Activated CD4-positive, alpha-beta T cell treated with anti-CD3 and anti-CD28 coated beads for 36 hours (primary cell): ENCODE measurements around the gene TCF4. TPM values are rescaled to one million over a fixed set of nuclear protein-coding genes. Genes with fewer than 3 reads are reported as not detected.

Experiments used
- ATAC-seq: fragments of 200-7000 bp; cut with Tn5 transposase; one replicate; pipeline ENCODE4 v1.10.0; 2021; ENCODE audit warnings: mild to moderate bottlenecking, moderate library complexity
- CTCF ChIA-PET: fragments of 350-600 bp; sonication (Branson Sonifier 250); formaldehyde crosslinking; loops from one replicate; lab custom pipeline; 2021; ENCODE audit warnings: antibody characterized with exemption; lab: Charles Lee
- POLR2A ChIA-PET: fragments of 350-600 bp; sonication (Branson Sonifier 250); formaldehyde crosslinking; loops from one replicate; lab custom pipeline; 2021; ENCODE audit warnings: antibody characterized with exemption, inconsistent platforms; lab: Charles Lee
- DNase-seq: peaks from one replicate; pipeline ENCODE4 v3.0.0-alpha.2; 2020
- H3K27ac Mint-ChIP-seq: one replicate; pipeline ENCODE4 v1.8.0; 2021; ENCODE audit warnings: mixed read lengths
- H3K27me3 Mint-ChIP-seq: one replicate; pipeline ENCODE4 v1.8.0; 2021; ENCODE audit warnings: mixed read lengths
- H3K36me3 Mint-ChIP-seq: one replicate; pipeline ENCODE4 v1.8.0; 2021; ENCODE audit warnings: low read depth, mixed read lengths
- H3K4me1 Mint-ChIP-seq: one replicate; pipeline ENCODE4 v1.8.0; 2021; ENCODE audit warnings: mixed read lengths
- H3K4me3 Mint-ChIP-seq: one replicate; pipeline ENCODE4 v1.8.0; 2021; ENCODE audit warnings: mild to moderate bottlenecking, moderate library complexity, mixed read lengths
- H3K9me3 Mint-ChIP-seq: one replicate; pipeline ENCODE4 v1.8.0; 2021; ENCODE audit warnings: low read depth, mixed read lengths
- intact Hi-C, 2 experiments: fragments of 100-400 bp; cut with DNase I in 1 of 2; cut with micrococcal nuclease in 1 of 2; formaldehyde crosslinking; loops; one replicate each; pipeline versions ENCODE4 v1.14.2 to v1.15.1; 2022 to 2024; cut with DNase I, micrococcal nuclease
- total RNA-seq, 2 experiments: library from RNA; stranded (reverse); gene quantifications; one replicate each; pipeline ENCODE4 v1.2.3, GENCODE V29; 2021

TCF4 gene
- total RNA-seq, 2 experiments from 2014 or later, result 0.69 to 1.9 TPM

GRCh38 chr18:55323051-55323994 is 264.7 kb downstream of the TCF4 start:
- no peak overlapping the region for H3K4me3 Mint-ChIP-seq
- ATAC-seq (no peak), DNase-seq (no peak)
- no peak overlapping the region for H3K27ac Mint-ChIP-seq
- peaks cover 6% of the 10 kb centered on the region for H3K4me1 Mint-ChIP-seq
- ChIA-PET CTCF (interaction anchor here (0.6 to 1.0 kb wide), 2 partner anchors 8 to 1237 kb away, joined by 3 to 4 read pairs; no protein-coding TSS in a partner anchor), POLR2A (no interaction called here)
- peaks cover 30% of the 10 kb centered on the region for H3K27me3 Mint-ChIP-seq
- intact Hi-C loops, result no loop called here
- peaks cover 3% of the 10 kb centered on the region for H3K36me3 Mint-ChIP-seq
- H3K9me3 Mint-ChIP-seq, result no peaks in the 10 kb centered on the region

DNA sequence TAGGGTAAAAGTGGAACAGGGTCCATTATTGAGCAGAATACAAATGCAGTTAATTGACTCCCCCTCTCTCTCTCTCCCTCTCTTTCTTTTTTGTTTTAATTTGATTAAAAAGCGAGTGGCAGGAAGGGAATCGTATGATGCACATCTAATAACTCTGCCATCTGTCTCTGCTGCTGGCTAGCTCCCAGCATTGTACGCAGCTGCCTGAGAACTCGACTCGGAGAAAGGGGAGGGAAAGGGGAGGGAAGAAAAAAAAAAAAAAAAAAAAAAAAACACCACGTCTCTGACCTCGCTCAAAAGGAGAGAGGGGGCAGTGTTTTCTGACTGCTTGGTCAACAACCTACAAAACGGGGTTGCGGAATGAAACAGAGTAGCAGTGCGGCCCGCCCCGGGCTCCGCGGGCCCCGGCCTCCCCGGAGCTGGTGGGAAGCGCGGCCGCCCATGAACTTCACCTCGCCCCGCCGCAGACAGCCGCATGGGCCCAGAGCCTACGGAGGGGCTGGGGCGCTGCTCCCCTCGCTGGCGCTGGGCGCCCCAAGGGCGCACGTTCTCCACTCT is 265.7 kb downstream of the TCF4 start:
- peak; percentile 24 for DNase-seq
- CTCF ChIA-PET, result interaction anchor here (0.6 to 1.0 kb wide), 2 partner anchors 9 to 1238 kb away, joined by 3 to 4 read pairs; no protein-coding TSS in a partner anchor
- Mint-ChIP-seq H3K4me1 (peaks cover 6% of the 10 kb centered on the region), H3K27ac (no peak overlapping the region), H3K4me3 (peak overlapping the region; percentile 71), H3K36me3 (peaks cover 3% of the 10 kb centered on the region), H3K9me3 (no peaks in the 10 kb centered on the region), H3K27me3 (peaks cover 30% of the 10 kb centered on the region)
- intact Hi-C loops, result no loop called here
- ATAC-seq, result peak; percentile 55
- POLR2A ChIA-PET, result interaction anchor here (0.6 to 0.7 kb wide), 3 partner anchors 443 to 807 kb away, joined by 3 to 6 read pairs (median 4); no protein-coding TSS in a partner anchor

- ChIA-PET POLR2A (interaction anchor here (0.7 kb wide), 3 partner anchors 533 to 1241 kb away, joined by 3 to 7 read pairs (median 6); no protein-coding TSS in a partner anchor), CTCF (interaction anchor here (0.6 to 1.0 kb wide), 2 partner anchors 10 to 46 kb away, joined by 3 read pairs; no protein-coding TSS in a partner anchor)
- Mint-ChIP-seq H3K36me3 (peaks cover 3% of the 10 kb centered on the region), H3K27ac (no peak overlapping the region), H3K27me3 (peaks cover 30% of the 10 kb centered on the region), H3K4me1 (peaks cover 9% of the 10 kb centered on the region), H3K4me3 (peak overlapping the region; percentile 71), H3K9me3 (no peaks in the 10 kb centered on the region)
- ATAC-seq (peak; percentile 68), DNase-seq (peak; percentile 66)
- intact Hi-C loops, result no loop called here
Measured at GRCh38 chr18:55321265-55322177, 266.5 kb downstream of the TCF4 start.

DNA sequence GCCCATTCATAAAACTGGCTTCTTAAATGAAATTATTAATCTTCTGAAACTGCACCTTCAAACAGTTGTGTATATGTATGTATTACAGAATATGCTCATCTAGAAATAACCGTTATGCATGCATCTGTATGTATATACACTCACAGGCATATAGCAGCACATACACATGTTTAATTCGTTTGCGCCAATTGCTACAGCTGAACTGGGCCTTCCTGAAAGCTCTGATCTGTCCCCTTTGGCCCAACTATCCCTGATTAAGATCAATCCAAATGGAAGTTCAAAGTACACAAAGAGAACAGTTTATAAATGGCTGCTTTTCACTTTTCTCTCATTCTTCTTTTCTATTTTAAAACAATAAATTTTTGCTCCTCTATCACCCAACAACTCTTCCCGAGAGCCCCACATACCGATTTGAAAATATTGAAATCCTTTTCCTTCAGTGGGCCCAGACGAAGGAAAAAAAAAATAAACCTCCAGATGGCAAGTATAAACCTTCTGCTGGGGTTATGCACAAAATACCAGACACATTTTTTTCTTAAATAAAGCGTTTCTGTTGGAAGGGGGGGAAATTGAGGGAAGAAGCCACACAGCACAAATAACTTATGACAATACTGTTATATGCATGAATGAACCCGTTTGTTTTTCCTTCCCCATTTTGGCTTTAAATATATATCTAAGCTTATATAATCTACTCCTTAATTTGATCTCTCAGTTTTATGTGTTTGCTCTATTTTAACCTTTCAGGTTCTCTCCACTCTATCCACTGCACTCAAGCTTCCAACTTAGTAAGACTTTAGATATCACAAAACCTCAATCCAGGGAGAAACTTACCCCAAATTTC is 267.3 kb downstream of the TCF4 start:
- DNase-seq (no peak), ATAC-seq (no peak)
- ChIA-PET CTCF (no interaction called here), POLR2A (interaction anchor here (0.7 kb wide), 1 partner anchor 1242 kb away, joined by 7 read pairs; no protein-coding TSS in a partner anchor)
- Mint-ChIP-seq H3K27me3 (peaks cover 30% of the 10 kb centered on the region), H3K9me3 (no peaks in the 10 kb centered on the region), H3K27ac (no peak overlapping the region), H3K4me3 (no peak overlapping the region), H3K4me1 (peaks cover 12% of the 10 kb centered on the region), H3K36me3 (peaks cover 3% of the 10 kb centered on the region)
- intact Hi-C loops, result no loop called here

DNA sequence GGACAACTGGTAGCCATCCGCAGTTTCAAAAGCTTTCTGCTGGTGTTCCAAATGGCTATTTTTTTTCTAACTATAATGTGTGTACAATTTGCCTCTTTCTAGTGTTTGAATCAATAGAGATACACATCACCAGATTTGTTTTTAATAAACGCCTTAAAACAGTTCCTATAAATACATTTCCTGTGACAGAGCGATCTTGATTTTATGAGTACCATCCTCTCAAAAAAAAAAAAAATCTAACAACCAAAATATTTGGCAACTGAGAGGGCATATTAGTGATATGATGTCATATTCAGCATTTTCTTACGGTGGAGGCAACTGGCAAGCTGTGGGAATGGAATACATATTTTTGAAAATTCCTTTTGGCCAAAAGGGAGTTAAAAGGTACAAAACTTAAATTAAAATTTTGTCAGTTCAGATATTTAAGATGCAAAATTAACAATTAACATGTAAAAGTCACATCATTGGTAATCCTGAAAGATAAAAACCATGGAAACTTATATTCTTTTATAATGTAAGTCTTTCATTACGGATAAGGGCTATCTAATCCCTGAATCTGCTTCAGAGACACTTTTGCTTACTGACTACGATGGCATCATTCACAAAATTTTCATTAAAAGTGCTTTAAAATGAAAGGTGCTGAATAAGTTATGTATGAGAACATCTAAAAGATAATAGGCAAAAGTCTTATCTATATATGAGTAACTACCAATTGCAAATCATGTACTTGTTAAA is 268.4 kb downstream of the TCF4 start:
- Mint-ChIP-seq H3K9me3 (no peaks in the 10 kb centered on the region), H3K4me3 (no peak overlapping the region), H3K27ac (no peak overlapping the region), H3K27me3 (peaks cover 30% of the 10 kb centered on the region), H3K4me1 (peaks cover 12% of the 10 kb centered on the region), H3K36me3 (peaks cover 3% of the 10 kb centered on the region)
- ATAC-seq (no peak), DNase-seq (no peak)
- CTCF ChIA-PET, result no interaction called here
- POLR2A ChIA-PET, result no interaction called here
- intact Hi-C loops, result no loop called here

GRCh38 chr18:55318951-55319441 is 269.0 kb downstream of the TCF4 start:
- Mint-ChIP-seq H3K27me3 (peaks cover 28% of the 10 kb centered on the region), H3K9me3 (no peaks in the 10 kb centered on the region), H3K27ac (no peak overlapping the region), H3K4me3 (no peak overlapping the region), H3K4me1 (peaks cover 12% of the 10 kb centered on the region), H3K36me3 (peaks cover 3% of the 10 kb centered on the region)
- DNase-seq (no peak), ATAC-seq (no peak)
- ChIA-PET CTCF (no interaction called here), POLR2A (no interaction called here)
- intact Hi-C loops, result no loop called here

DNA sequence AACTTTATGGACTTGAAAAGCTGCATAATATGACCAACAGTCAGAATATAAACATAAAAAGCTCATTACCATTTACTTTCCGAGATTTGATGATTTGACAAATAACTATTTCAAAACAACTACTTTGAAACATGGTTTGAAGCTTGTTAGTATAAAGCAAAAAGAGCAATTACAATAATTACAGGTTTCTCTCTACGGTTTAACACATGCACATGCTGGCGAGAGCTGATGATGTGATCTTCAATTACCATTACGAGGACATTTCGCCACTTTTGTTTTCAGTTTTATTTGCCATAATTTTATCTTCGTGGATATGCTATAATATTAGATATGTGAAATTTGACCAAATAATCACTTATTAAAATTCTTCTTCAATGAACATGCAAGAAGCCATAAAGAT is 270.1 kb downstream of the TCF4 start:
- intact Hi-C loops, result no loop called here
- peaks cover 12% of the 10 kb centered on the region for H3K4me1 Mint-ChIP-seq
- CTCF ChIA-PET, result interaction anchor here (0.8 to 1.3 kb wide), 2 partner anchors 17 to 107 kb away, joined by 3 to 4 read pairs; no protein-coding TSS in a partner anchor
- H3K36me3 Mint-ChIP-seq, result peaks cover 3% of the 10 kb centered on the region
- H3K27me3 Mint-ChIP-seq, result peaks cover 23% of the 10 kb centered on the region
- no peak overlapping the region for H3K27ac Mint-ChIP-seq
- DNase-seq, result no peak
- ATAC-seq, result no peak
- no peak overlapping the region for H3K4me3 Mint-ChIP-seq
- POLR2A ChIA-PET, result no interaction called here
- H3K9me3 Mint-ChIP-seq, result no peaks in the 10 kb centered on the region

- no peak overlapping the region for H3K27ac Mint-ChIP-seq
Measured at GRCh38 chr18:55317324-55317723, 270.7 kb downstream of the TCF4 start.

DNA sequence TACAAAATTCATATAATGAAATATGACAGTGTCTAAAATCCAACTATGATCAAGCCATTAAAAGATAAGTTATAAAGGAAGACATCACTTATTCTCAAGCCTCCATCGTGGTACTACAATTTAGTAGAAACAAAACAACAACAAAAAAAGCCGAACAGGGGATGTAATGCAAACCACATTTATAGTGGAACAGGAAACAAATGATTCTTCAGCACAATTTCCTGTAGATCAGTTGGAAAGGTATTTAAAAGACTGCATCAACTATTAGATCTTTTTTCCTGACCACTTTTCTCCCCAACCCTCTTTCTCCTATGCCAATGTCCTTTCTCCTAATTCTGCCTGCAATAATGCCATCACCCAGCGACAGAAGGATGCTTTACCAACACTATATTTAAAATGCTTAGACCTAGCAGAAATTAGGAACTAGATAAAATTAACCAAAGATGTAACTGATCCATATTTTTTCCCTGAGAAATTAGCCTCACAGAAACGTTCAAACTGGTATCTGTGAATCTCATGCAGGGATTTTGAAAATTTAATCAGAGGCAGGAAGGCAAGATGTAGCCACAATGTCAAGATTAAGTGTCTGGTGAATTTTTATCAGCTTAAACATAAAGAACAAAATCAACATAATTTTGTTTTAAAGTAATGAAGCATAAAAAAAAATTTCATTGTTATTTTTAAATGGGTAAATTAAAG is 271.4 kb downstream of the TCF4 start:
- intact Hi-C loops, result no loop called here
- H3K9me3 Mint-ChIP-seq, result no peaks in the 10 kb centered on the region
- H3K4me1 Mint-ChIP-seq, result peaks cover 9% of the 10 kb centered on the region
- POLR2A ChIA-PET, result no interaction called here
- no peak overlapping the region for H3K27ac Mint-ChIP-seq
- peaks cover 23% of the 10 kb centered on the region for H3K27me3 Mint-ChIP-seq
- peaks cover 1% of the 10 kb centered on the region for H3K36me3 Mint-ChIP-seq
- H3K4me3 Mint-ChIP-seq, result no peak overlapping the region
- CTCF ChIA-PET, result no interaction called here
- no peak for ATAC-seq
- DNase-seq, result no peak

More at GRCh38 chr18:55317324-55317723, 270.7 kb downstream of the TCF4 start:
- intact Hi-C loops, result no loop called here
- ChIA-PET POLR2A (no interaction called here), CTCF (interaction anchor here (1.3 kb wide), 1 partner anchor 16 kb away, joined by 4 read pairs; no protein-coding TSS in a partner anchor)
- Mint-ChIP-seq H3K27me3 (peaks cover 25% of the 10 kb centered on the region), H3K9me3 (no peaks in the 10 kb centered on the region), H3K36me3 (peaks cover 3% of the 10 kb centered on the region), H3K4me1 (peaks cover 11% of the 10 kb centered on the region), H3K4me3 (no peak overlapping the region)
- ATAC-seq, result no peak
- DNase-seq, result no peak
